GM19328 (cell line): Measurements from ENCODE around the gene CYTH2.

Experiments
- ATAC-seq: cut with Tn5 transposase; IDR thresholded peaks from one replicate; pipeline ENCODE4 v1.9.1; 2021; ENCODE audit warnings: mild to moderate bottlenecking, moderate library complexity; ENCODE audit not compliant: unreplicated experiment

Gene CYTH2

DNA sequence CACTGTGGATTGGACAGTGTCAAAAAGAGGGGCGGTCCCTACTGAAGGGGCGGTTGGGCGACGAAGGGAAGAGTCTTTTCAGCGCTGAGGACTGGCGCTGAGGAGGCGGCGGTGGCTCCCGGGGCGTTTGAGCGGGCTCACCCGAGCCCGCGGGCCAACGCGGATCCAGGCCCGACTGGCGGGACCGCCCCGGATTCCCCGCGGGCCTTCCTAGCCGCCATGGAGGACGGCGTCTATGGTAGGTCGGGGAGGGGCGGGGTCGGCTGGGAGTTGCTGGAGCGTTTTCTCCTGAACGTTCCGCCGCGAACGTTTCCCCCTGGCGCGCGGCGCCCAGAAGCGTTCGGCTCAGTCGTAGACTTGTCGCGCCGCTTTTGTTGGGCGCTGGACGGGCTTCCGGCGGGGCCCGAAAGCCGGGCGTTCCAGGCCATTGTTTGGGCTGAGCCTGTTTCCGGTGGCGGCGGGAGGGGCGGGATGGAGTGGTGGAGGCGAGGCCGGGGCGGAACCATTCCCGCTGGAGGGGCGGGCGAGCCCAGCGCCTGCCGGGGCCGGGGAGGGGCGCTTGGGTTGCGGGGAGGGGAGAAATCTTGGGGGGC lies at the start of gene CYTH2:
Gene CYTH2, plus strand, starts transcription at position 81 of the 593 bp plus-strand sequence. Its CDS starts 139 bp downstream, at position 220.
- ATAC-seq = peak; percentile 11

DNA sequence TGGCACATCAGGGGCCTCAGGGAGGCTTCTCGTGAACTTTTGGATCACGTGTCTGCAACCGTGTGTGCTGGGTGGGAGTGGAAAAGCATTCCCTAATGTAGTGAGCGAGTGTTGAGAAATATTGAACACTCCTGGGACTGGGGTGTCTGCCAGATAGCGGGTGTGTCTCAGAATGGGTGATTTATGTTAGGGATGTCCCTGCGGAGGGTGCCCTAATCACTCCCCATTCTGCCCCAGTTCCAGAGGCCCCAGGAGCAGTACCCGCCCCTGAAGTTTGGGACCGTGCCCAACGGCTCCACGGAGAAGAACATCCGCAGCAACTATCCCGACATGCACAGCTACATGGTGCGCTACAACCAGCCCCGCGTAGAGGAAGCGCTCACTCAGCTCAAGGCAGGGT lies 47.6 kb upstream of the CYTH2 start:
- ATAC-seq = no peak

DNA sequence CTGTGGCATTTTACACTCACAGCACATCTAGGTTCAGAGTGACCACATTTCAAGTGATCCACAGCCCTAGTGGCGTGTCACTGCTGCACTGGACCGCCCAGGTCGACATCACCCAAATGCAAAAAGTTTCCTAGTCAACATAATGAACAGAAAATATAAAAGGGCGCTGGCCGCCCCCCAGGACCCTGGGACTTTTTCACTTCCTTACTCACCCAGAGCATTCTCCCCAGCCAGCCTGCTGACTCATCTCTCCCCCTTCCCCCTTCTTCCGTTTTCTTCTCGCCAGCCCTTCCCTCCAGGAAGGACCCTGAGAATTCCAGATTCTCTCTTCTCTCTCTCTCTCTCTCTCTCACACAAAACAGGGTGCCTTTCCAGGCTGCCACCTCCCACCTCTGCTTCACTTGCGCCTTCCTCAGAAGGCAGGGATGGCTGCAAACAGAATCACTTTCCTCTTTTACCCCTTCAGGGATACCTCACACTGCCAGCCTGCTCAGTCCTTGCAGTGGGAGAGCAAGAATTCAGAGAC lies 44.4 kb upstream of the CYTH2 start:
- no peak for ATAC-seq

DNA sequence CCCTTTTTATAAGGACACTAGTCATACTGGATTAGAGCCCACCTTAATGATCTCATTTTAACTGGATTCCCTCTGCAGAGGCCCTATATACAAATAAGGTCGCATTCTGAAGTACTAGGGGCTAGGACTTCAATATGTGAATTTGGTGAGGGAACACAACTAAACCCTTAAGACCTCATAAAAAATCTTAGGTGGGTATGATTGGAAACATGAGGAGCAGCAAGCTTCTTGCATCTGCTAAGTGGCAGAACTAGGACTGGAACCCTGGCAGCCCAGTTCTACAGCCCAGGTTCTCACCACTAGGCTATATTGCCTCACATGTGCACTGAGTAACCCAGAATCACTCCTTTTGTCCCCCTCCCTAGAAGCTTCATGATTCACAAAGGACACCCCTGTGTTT lies 40.5 kb upstream of the CYTH2 start:
- ATAC-seq = no peak

DNA sequence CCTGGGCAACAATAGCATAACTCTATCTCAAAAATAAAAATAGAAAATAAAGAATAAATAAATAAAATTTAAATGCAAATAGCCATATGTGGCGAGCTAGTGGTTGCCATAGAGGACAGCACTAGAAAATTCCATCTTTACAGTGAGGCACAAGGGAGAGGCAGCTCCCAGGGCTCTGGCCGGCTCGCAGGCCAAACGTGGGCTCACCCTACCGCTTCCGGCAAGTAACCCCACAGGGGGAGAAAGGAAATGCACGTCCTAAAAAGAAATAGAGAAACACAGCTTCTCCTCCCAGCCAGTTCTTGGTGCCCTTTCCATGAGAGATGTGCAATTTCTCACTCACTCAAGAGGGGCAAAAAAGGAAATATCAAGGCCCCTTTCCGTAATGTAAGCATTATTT lies 35.8 kb upstream of the CYTH2 start:
- no peak for ATAC-seq

GRCh38 chr19:48436586-48436985 lies 32.6 kb upstream of the CYTH2 start:
- no peak for ATAC-seq

GRCh38 chr19:48441360-48442050 lies 27.7 kb upstream of the CYTH2 start:
- no peak for ATAC-seq

- ATAC-seq = no peak
Measured at GRCh38 chr19:48442116-48443035, 26.8 kb upstream of the CYTH2 start.

DNA sequence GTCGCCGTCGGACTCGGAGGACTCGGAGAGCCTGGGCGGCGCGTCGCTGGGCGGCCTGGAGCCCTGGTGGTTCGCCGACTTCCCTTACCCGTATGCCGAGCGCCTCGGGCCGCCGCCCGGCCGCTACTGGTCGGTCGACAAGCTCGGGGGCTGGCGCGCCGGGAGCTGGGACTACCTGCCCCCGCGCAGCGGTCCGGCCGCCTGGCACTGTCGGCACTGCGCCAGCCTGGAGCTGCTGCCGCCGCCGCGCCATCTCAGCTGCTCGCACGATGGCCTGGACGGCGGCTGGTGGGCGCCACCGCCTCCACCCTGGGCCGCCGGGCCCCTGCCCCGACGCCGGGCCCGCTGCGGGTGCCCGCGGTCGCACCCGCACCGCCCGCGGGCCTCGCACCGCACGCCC lies 25.9 kb upstream of the CYTH2 start:
- ATAC-seq = no peak

GRCh38 chr19:48443731-48444128 lies 25.4 kb upstream of the CYTH2 start:
- ATAC-seq = no peak

GRCh38 chr19:48444129-48444935 lies 24.8 kb upstream of the CYTH2 start:
- no peak for ATAC-seq

DNA sequence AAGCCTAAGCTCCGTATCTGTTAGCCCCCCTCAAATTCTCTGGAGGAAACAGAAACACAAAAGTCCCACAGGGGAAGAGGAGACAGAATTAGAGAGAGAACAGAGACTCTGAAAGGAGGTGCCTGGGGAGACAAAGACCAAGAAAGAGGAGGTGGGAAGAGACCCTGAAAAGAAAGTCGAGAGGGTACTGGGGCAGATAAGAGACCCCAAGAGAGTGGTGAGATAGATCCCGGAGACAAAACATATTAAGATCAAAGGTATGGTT lies 24.3 kb upstream of the CYTH2 start:
- no peak for ATAC-seq

GRCh38 chr19:48445256-48445605 lies 23.9 kb upstream of the CYTH2 start:
- peak; percentile 6 for ATAC-seq

GRCh38 chr19:48445606-48446481 lies 23.3 kb upstream of the CYTH2 start, which contains the start of gene GRWD1:
Gene GRWD1 (plus strand): TSS chr19:48445983. CDS start chr19:48446006, 23 bp downstream.
- ATAC-seq = peak; percentile 83

DNA sequence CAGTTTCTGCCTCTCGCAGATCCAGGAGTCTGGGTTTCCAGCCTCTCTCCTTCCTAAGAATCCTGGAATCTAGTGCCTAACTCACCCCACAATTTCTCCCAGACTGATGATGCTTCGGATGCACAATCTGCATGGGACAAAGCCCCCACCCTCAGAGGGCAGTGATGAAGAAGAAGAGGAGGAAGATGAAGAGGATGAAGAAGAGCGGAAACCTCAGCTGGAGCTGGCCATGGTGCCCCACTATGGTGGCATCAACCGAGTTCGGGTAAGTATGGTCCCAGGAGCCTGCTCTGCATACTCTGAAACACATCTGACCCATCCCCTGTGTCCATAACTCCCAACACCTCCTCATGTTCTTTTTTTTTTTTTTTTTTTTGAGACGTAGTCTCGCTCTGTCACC lies 22.6 kb upstream of the CYTH2 start:
- ATAC-seq = no peak

- ATAC-seq = no peak
Measured at GRCh38 chr19:48448563-48448962, 20.6 kb upstream of the CYTH2 start.

GRCh38 chr19:48450441-48450840 lies 18.7 kb upstream of the CYTH2 start:
- no peak for ATAC-seq

- no peak for ATAC-seq
Measured at GRCh38 chr19:48450863-48451262, 18.3 kb upstream of the CYTH2 start.

DNA sequence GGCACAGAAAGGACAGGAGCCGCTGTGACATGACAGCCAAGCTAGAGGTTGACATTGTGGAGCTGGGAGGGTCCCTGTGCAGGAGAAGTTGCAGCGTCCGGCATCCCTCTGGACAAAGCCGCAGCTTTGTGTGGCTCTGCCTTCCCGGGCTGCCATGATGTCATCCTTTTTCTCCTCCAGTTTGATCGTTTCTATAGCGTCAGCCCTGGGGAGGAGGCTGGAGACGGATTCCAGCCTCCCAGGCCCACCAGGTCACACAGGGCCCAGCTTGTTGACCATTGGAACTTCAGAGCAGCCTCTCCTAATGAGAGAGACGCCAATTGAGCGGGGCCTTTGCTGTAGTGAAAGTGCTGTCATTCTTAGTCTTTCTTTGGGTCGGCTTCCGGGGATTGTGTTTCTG lies 17.5 kb upstream of the CYTH2 start:
- no peak for ATAC-seq
